PFSK-1 (cell line): ENCODE data around the gene DGKK.

Experiments
- FOXP2 ChIP-seq: optimal IDR thresholded peaks from 2 replicates; pipeline ENCODE3; 2011; ENCODE audit warnings: borderline replicate concordance, control low read depth, inconsistent platforms; ENCODE audit not compliant: insufficient read depth; ENCODE audit errors: extremely low read length, extremely low read depth
- POLR2AphosphoS5 ChIP-seq: IDR thresholded peaks from 2 replicates; pipeline ENCODE4 v1.6.1; 2012; ENCODE audit warnings: low read depth, mild to moderate bottlenecking, control low read depth, low read length, moderate library complexity
- SIN3A ChIP-seq: IDR thresholded peaks from 2 replicates; pipeline ENCODE4 v1.6.1; 2012; ENCODE audit warnings: mild to moderate bottlenecking, low read length, moderate library complexity, borderline replicate concordance; ENCODE audit not compliant: insufficient read depth
- TAF1 ChIP-seq: IDR thresholded peaks from 2 replicates; pipeline ENCODE4 v1.6.1; 2012; ENCODE audit warnings: low read length, control low read depth, borderline replicate concordance; ENCODE audit not compliant: insufficient read depth
- TF ChIP-seq, protein P1 (sequence below), 2 experiments: IDR thresholded peaks; 2 replicates each; pipeline versions ENCODE4 v1.6.1 to v1.8.0; 2011 to 2012; ENCODE audit warnings: low read depth in 2 of 2, low read length in 2 of 2, control low read depth in 1 of 2, inconsistent platforms in 1 of 2, mild to moderate bottlenecking in 1 of 2, moderate library complexity in 1 of 2; ENCODE audit not compliant: insufficient read depth in 1 of 2

Gene DGKK

DNA sequence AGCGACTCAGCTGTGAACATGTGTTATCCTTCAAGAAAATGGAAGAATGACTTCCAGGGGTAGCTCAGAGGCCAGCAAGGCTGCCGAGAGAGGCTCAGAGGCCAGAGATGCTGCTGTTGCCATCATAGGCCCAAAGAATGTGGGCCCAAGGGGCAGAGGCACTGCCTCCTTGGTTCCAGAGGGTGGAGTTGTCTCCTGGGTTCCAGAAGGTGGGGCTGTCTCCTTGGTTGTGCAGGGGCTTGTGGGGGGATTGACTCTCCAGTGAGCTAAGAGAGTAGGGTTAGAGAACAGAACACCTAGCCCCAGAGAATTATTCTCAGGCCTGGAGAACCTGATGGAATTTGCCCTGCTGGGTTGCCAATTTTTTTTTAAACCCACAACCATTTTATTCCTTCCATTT lies 62.6 kb downstream of the DGKK start:
- no peak for TF ChIP-seq TAF1
- TF ChIP-seq, protein P1, sequence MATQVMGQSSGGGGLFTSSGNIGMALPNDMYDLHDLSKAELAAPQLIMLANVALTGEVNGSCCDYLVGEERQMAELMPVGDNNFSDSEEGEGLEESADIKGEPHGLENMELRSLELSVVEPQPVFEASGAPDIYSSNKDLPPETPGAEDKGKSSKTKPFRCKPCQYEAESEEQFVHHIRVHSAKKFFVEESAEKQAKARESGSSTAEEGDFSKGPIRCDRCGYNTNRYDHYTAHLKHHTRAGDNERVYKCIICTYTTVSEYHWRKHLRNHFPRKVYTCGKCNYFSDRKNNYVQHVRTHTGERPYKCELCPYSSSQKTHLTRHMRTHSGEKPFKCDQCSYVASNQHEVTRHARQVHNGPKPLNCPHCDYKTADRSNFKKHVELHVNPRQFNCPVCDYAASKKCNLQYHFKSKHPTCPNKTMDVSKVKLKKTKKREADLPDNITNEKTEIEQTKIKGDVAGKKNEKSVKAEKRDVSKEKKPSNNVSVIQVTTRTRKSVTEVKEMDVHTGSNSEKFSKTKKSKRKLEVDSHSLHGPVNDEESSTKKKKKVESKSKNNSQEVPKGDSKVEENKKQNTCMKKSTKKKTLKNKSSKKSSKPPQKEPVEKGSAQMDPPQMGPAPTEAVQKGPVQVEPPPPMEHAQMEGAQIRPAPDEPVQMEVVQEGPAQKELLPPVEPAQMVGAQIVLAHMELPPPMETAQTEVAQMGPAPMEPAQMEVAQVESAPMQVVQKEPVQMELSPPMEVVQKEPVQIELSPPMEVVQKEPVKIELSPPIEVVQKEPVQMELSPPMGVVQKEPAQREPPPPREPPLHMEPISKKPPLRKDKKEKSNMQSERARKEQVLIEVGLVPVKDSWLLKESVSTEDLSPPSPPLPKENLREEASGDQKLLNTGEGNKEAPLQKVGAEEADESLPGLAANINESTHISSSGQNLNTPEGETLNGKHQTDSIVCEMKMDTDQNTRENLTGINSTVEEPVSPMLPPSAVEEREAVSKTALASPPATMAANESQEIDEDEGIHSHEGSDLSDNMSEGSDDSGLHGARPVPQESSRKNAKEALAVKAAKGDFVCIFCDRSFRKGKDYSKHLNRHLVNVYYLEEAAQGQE (IDR thresholded peaks at IDR 0.05; ENCODE audit: insufficient read depth in 1 of 2, low read depth in 2 of 2, low read length in 2 of 2), result no peak
- no peak for TF ChIP-seq POLR2AphosphoS5
- TF ChIP-seq FOXP2, result no peak
- TF ChIP-seq SIN3A, result no peak

DNA sequence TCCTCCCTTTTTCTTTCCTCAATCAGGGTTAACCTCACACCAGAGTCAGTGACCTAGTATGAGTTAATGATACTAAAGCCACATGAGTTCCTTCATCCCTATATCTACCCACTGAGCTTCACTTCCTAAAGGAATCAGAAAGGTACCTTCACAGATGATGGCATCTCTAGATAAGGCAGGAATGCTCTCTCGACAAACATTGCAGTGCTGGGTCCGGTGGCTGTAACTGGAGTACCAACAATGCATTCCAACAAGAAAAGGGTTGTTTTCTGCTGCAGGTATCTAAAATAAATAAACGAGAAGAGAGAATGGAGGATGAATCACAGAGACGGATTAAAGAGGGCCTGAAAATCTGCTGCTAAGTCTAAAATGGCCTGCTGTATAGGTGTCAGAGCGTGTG lies 66.7 kb downstream of the DGKK start:
- no peak for TF ChIP-seq POLR2AphosphoS5
- TF ChIP-seq TAF1, result no peak

DNA sequence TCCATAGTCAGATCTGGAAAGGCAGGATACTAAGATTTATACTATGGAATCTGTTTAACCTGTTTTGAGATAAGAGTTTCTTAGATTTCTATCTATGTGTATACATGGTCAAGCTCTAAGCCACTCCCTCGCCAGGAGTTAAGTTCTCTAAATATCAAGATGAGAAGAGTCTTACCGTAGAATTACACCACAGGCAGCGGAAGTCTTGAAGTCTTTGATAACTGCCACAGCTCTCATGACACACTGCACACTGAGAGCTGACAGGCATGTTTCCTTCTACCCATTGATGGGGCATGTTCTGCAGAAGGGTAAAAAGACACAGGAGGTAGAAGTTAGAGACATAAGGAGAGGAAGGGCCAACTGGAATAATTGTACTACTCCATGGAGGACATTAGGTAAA lies 67.7 kb downstream of the DGKK start:
- TF ChIP-seq, protein P1 (IDR thresholded peaks at IDR 0.05; ENCODE audit: insufficient read depth in 1 of 2, low read depth in 2 of 2, low read length in 2 of 2), result no peak
- TF ChIP-seq TAF1 (no peak), FOXP2 (no peak), POLR2AphosphoS5 (no peak), SIN3A (no peak)

DNA sequence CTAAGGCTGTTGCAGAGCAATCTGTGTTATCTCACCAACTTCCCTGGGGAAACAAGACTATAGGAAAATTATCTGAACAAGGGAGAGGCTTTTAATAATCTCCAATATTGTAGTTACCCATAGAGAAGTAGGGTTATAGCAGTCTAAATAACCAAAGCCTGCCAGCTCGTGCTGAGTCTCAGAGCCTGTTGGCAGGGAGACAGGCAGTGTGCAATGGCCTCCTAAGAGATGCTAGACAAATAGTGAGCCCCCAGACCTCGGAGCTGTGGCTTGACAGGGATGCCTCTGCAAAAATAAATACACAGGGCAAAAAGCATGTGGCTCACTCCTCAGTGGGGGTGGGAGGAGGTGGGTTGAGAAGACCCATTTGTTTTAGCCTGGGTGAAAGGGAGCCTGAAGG lies 76.7 kb downstream of the DGKK start:
- no peak for TF ChIP-seq POLR2AphosphoS5
- TF ChIP-seq, protein P1 (IDR thresholded peaks at IDR 0.05; ENCODE audit: insufficient read depth in 1 of 2, low read depth in 2 of 2, low read length in 2 of 2), result no peak
- TF ChIP-seq FOXP2, result no peak
- TF ChIP-seq SIN3A, result no peak
- no peak for TF ChIP-seq TAF1

DNA sequence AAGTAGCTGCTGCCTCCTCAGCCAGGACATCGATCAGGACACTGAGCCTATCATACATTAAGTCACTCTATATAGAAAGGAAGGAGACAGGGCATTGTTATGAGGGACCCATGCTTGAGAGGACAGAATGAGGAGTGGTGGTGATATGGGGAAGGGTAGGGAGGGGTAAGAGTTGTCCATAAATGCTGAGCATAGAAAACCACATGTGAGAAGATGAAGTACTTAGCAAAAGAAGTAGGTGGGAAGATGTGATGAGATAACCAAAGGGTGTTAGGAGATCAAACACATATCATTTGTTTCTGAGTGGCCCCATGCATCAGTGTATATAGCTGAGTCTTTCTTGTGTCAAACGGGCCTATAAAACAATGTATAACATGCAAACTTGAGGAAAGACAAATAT lies 84.1 kb downstream of the DGKK start:
- TF ChIP-seq SIN3A (no peak), FOXP2 (no peak), POLR2AphosphoS5 (no peak), TAF1 (no peak)
- TF ChIP-seq, protein P1 (IDR thresholded peaks at IDR 0.05; ENCODE audit: insufficient read depth in 1 of 2, low read depth in 2 of 2, low read length in 2 of 2), result no peak
